ENCODE results near the gene ARF3. TPM values are rescaled to one million over a fixed set of nuclear protein-coding genes. Genes with fewer than 3 reads are reported as not detected.

The ARF3 gene
- total RNA-seq, 1 donor from 2014 or later, result 101 TPM

DNA sequence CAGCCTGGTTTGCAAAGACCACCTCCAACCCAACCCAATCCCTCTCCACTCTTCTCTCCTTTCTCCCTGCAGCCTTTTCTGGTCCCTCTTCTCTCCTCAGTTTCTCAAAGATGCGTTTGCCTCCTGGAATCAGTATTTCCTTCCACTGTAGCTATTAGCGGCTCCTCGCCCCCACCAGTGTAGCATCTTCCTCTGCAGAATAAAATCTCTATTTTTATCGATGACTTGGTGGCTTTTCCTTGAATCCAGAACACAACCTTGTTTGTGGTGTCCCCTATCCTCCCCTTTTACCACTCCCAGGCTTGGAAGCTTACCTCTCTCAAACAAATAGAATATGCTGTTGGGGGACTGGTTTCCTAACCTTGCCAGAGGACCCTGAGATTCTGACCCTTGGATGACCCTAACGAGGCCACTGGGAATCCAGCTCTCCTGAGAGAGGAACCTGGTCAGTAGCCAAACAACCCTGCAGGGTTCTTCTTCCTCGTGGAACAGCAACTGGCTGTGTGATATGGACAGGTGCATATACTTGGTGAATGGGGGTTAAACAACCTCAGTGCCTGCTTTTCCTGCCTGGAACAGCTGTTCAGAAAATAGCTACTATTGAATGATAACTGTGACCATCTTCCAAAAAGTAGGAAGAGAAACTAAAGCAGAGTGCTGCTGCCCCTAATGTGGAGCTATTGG lies 25.3 kb upstream of the ARF3 start:
- peaks cover 95% of the 10 kb centered on the region for H3K27me3 ChIP-seq (ENCODE audit: control insufficient read depth, insufficient read depth, low read length)
- TF ChIP-seq, protein P1, sequence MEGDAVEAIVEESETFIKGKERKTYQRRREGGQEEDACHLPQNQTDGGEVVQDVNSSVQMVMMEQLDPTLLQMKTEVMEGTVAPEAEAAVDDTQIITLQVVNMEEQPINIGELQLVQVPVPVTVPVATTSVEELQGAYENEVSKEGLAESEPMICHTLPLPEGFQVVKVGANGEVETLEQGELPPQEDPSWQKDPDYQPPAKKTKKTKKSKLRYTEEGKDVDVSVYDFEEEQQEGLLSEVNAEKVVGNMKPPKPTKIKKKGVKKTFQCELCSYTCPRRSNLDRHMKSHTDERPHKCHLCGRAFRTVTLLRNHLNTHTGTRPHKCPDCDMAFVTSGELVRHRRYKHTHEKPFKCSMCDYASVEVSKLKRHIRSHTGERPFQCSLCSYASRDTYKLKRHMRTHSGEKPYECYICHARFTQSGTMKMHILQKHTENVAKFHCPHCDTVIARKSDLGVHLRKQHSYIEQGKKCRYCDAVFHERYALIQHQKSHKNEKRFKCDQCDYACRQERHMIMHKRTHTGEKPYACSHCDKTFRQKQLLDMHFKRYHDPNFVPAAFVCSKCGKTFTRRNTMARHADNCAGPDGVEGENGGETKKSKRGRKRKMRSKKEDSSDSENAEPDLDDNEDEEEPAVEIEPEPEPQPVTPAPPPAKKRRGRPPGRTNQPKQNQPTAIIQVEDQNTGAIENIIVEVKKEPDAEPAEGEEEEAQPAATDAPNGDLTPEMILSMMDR (IDR thresholded peaks at IDR 0.05; ENCODE audit: insufficient read depth, low read length, poor library complexity, severe bottlenecking), result no peak
- DNase-seq (ENCODE audit: low read depth), result no peak
- H3K4me3 ChIP-seq (ENCODE audit: low read depth, low read length), result no peak overlapping the region
- H3K36me3 ChIP-seq (ENCODE audit: control insufficient read depth, insufficient read depth, low read length), result no peaks in the 10 kb centered on the region

DNA sequence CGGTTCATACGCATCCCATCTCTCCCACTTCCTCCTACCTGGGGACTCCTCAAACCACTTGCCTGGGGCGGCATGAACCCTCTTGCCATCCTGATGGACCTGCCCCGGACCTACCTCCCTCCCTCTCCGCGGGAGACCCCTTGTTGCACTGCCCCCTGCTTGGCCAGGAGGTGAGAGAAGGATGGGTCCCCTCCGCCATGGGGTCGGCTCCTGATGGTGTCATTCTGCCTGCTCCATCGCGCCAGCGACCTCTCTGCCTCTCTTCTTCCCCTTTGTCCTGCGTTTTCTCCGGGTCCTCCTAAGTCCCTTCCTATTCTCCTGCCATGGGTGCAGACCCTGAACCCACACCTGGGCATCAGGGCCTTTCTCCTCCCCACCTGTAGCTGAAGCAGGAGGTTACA lies 24.5 kb upstream of the ARF3 start:
- no peak for DNase-seq (ENCODE audit: low read depth)
- peaks cover 95% of the 10 kb centered on the region for H3K27me3 ChIP-seq (ENCODE audit: control insufficient read depth, insufficient read depth, low read length)
- no peaks in the 10 kb centered on the region for H3K36me3 ChIP-seq (ENCODE audit: control insufficient read depth, insufficient read depth, low read length)
- TF ChIP-seq, protein P1 (IDR thresholded peaks at IDR 0.05; ENCODE audit: insufficient read depth, low read length, poor library complexity, severe bottlenecking), result no peak
- no peak overlapping the region for H3K4me3 ChIP-seq (ENCODE audit: low read depth, low read length)

DNA sequence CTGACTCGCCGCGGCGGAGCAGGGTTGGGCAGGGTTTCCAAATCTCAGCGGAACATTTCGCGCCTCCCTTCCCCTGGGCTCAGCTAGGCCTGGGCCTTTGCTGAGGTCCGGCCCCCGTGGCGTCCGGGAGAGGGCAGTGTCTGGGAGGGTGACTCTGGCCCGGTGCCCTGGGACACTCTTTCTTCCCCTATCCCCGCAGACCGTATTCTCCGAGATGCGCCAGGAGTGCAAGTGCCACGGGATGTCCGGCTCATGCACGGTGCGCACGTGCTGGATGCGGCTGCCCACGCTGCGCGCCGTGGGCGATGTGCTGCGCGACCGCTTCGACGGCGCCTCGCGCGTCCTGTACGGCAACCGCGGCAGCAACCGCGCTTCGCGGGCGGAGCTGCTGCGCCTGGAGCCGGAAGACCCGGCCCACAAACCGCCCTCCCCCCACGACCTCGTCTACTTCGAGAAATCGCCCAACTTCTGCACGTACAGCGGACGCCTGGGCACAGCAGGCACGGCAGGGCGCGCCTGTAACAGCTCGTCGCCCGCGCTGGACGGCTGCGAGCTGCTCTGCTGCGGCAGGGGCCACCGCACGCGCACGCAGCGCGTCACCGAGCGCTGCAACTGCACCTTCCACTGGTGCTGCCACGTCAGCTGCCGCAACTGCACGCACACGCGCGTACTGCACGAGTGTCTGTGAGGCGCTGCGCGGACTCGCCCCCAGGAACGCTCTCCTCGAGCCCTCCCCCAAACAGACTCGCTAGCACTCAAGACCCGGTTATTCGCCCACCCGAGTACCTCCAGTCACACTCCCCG lies 23.9 kb upstream of the ARF3 start:
- Histone ChIP-seq H3K4me3 (ENCODE audit: low read depth, low read length) (no peak overlapping the region), H3K27me3 (ENCODE audit: control insufficient read depth, insufficient read depth, low read length) (peaks cover 93% of the 10 kb centered on the region), H3K36me3 (ENCODE audit: control insufficient read depth, insufficient read depth, low read length) (no peaks in the 10 kb centered on the region)
- no peak for DNase-seq (ENCODE audit: low read depth)
- TF ChIP-seq, protein P1 (IDR thresholded peaks at IDR 0.05; ENCODE audit: insufficient read depth, low read length, poor library complexity, severe bottlenecking), result peak; percentile 15

DNA sequence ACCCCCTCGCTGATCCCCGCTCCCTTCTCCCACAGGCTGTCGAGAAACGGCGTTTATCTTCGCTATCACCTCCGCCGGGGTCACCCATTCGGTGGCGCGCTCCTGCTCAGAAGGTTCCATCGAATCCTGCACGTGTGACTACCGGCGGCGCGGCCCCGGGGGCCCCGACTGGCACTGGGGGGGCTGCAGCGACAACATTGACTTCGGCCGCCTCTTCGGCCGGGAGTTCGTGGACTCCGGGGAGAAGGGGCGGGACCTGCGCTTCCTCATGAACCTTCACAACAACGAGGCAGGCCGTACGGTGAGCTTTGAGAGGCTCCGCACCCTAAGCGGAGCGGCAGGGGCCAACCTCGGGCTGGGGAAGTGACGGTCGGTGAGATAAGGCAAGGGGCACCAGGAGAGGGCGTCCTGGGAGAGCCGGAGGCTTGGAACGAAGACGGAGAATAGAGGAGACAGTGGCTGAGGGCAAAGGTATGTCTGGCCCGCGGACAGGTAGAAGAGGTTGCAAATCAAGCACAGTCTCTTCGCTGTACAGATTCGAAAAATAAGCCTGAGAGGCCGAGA lies 23.2 kb upstream of the ARF3 start:
- DNase-seq (ENCODE audit: low read depth), result no peak
- Histone ChIP-seq H3K27me3 (ENCODE audit: control insufficient read depth, insufficient read depth, low read length) (peaks cover 91% of the 10 kb centered on the region), H3K36me3 (ENCODE audit: control insufficient read depth, insufficient read depth, low read length) (no peaks in the 10 kb centered on the region), H3K4me3 (ENCODE audit: low read depth, low read length) (no peak overlapping the region)
- TF ChIP-seq, protein P1 (IDR thresholded peaks at IDR 0.05; ENCODE audit: insufficient read depth, low read length, poor library complexity, severe bottlenecking), result no peak

DNA sequence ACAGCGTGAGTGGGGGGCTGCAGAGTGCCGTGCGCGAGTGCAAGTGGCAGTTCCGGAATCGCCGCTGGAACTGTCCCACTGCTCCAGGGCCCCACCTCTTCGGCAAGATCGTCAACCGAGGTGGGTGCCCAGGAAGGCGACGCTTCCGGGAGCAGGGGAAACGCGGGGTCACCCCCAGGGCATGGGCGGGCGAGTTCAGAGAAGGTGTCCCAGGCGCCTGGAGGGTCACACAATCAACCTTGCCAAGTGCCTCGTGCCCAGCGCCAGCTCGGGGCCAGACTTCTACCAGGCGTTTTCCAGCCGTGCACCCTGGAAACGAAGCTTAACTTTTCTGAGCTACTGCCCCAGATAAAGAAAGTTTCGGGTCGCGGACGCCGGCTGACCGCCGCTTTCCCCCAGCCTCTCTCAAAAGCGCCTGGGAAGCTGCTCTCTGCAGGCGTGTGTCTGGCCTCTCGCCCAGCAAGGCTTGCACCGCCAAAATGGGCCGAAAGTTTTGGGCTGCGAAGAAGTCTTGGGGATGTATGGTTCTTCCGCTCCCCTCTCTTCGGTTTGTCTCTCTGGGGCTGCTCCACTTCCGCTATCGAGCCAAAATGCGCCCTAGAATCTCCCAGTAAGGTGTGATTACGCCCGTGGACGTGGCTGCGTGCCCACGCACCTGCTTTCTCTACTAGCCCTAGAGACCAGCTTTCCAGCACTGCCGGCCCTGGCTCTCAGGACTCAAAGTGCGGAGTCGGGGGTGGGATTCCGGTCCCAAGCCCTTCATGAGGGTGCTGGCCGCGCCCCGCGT lies 22.5 kb upstream of the ARF3 start:
- no peak for DNase-seq (ENCODE audit: low read depth)
- no peak overlapping the region for H3K4me3 ChIP-seq (ENCODE audit: low read depth, low read length)
- TF ChIP-seq, protein P1 (IDR thresholded peaks at IDR 0.05; ENCODE audit: insufficient read depth, low read length, poor library complexity, severe bottlenecking), result no peak

More for the DNA sequence above, 22.5 kb upstream of the ARF3 start:
- Histone ChIP-seq H3K27me3 (ENCODE audit: control insufficient read depth, insufficient read depth, low read length) (peaks cover 86% of the 10 kb centered on the region), H3K36me3 (ENCODE audit: control insufficient read depth, insufficient read depth, low read length) (no peaks in the 10 kb centered on the region)

Measured in kidney epithelial cell (primary cell).